HepG2 (cell line): ENCODE data around the gene TGFBRAP1. TPM values are rescaled to one million over a fixed set of nuclear protein-coding genes. Genes with fewer than 3 reads are reported as not detected.

Experiments used
- ASH2L ChIP-seq: fragments of 300-600, 200-600 bp; sonication (generic); IDR thresholded peaks from 2 replicates; pipeline ENCODE4 v1.7.0; 2017; ENCODE audit warnings: low read depth, mild to moderate bottlenecking, moderate library complexity, mixed read lengths, low read length; ENCODE audit not compliant: insufficient read length
- FOXC1 ChIP-seq: sonication (generic); formaldehyde crosslinking; IDR thresholded peaks from 2 replicates; pipeline ENCODE4 v1.8.0; 2022; ENCODE audit warnings: mild to moderate bottlenecking, missing genetic modification reagents, borderline replicate concordance
- KDM3A ChIP-seq: IDR thresholded peaks from 2 replicates; pipeline ENCODE4 v1.6.1; 2018; ENCODE audit warnings: low read depth, missing compliant biosample characterization
- KDM4B ChIP-seq: sonication (generic); formaldehyde crosslinking; IDR thresholded peaks from 2 replicates; pipeline ENCODE4 v1.4.0; 2020; ENCODE audit warnings: missing genetic modification reagents
- PHF21A ChIP-seq: sonication (generic); formaldehyde crosslinking; IDR thresholded peaks from 2 replicates; pipeline ENCODE4 v1.5.0; 2020; ENCODE audit warnings: mild to moderate bottlenecking, missing genetic modification reagents
- SMAD9 ChIP-seq: sonication (generic); formaldehyde crosslinking; IDR thresholded peaks from 2 replicates; pipeline ENCODE4 v1.5.1; 2020; ENCODE audit warnings: mild to moderate bottlenecking, missing genetic modification reagents
- U2AF2 ChIP-seq: fragments of 200-400 bp; formaldehyde crosslinking; IDR thresholded peaks from 2 replicates; pipeline ENCODE4 v1.6.1; 2017; ENCODE audit warnings: low read depth, mild to moderate bottlenecking, low read length
- ZNF652 ChIP-seq: IDR thresholded peaks from 2 replicates; pipeline ENCODE4 v1.6.1; 2016; ENCODE audit warnings: low read depth, borderline replicate concordance
- polyA plus RNA-seq, 8 experiments: library from polyadenylated mRNA; depleted of rRNA in 3 of 8; stranded (reverse) in 7 of 8; unstranded in 1 of 8; fragments of >200 nt; fragmentation: Illumina TruSeq in 4 of 8; extraction: Trizol in 4 of 8; gene quantifications; 2 replicates each; pipeline versions ENCODE4 v1.2.1 to v1.2.3, GENCODE V29; 2011 to 2016; ENCODE audit warnings: low read depth in 4 of 8, missing spikeins in 1 of 8, mixed read lengths in 1 of 8; ENCODE audit not compliant: insufficient read depth in 1 of 8
- total RNA-seq, 5 experiments: library from RNA; depleted of rRNA; stranded (reverse); fragments of >200 nt; fragmentation: Illumina TruSeq; extraction: Trizol; gene quantifications; 2 replicates each; pipeline ENCODE4 v1.2.3, GENCODE V29; 2016; ENCODE audit warnings: low read depth in 1 of 5
- TF ChIP-seq, protein P1 (sequence below): sonication (generic); formaldehyde crosslinking; IDR thresholded peaks from 2 replicates; pipeline ENCODE4 v1.4.0; 2020; ENCODE audit warnings: mild to moderate bottlenecking, missing genetic modification reagents
- TF ChIP-seq, protein P2 (sequence below): sonication (generic); formaldehyde crosslinking; IDR thresholded peaks from 2 replicates; pipeline ENCODE4 v1.4.0; 2020; ENCODE audit warnings: missing genetic modification reagents
- TF ChIP-seq, protein P3 (sequence below): sonication (generic); formaldehyde crosslinking; IDR thresholded peaks from 2 replicates; pipeline ENCODE4 v1.8.0; 2022; ENCODE audit warnings: missing genetic modification reagents, mild to moderate bottlenecking, inconsistent platforms, borderline replicate concordance

The TGFBRAP1 gene
- total and polyA plus RNA-seq, 2 of the 13 experiments (the other 11 are each of a cell fraction or from before 2014, with no cell fraction given) = 12.7 to 22.9 TPM

DNA sequence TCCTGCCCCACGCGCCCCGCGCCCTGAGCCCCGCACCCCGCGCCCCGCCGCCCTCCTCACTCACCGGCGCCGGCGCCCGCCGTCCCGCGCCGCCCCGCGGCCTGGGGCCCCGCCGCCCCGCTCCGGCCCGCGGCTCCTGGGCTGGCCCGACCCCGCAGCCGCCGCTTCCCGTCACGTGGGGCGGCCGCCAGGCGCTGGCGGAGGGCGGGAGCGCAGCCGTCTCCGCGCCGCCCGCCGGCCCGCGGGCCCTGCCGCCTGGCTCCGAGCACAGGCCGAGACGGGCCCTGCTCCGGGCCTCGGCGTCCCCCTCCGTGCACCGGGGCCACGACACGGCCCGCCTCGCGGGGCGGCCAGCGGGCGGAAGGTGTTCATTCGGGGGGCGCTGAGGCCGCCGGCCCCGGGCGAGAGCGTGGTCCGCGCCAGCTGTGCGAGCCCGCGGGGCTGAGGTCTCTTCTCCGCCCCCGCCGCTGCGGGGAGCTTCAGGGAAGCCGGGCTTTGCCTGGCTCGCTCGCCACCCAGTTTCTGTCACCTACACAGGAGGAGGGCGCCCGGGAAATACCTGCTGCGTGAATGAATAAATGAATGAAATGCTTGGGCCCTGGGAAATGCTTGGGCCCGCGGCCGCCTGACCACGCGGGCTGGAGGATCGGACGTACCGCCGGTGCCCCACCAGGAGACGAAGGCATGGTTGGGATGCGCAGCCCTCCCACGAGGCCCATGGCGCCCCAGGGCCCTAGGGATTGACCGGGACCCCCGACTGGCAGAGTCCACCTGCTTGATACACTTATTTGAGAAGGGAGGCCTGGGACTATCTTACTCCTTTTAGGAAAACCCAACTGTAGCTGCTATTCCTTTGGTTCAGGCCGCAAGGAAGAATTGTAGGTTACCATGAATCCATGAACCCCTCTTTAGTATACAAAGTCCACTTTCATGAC lies at the start of gene TGFBRAP1 (continued):
- TF ChIP-seq KDM4B (CRISPR knock-in tag) = peak; percentile 29; the same call in 1 of the 2 replicates
- peak; percentile 17; the same call in 1 of the 2 replicates for TF ChIP-seq PHF21A (CRISPR knock-in tag)
- TF ChIP-seq KDM3A (CRISPR knock-in tag) = no peak
- TF ChIP-seq FOXC1 (CRISPR knock-in tag) = peak; percentile 95
- TF ChIP-seq, protein P1, sequence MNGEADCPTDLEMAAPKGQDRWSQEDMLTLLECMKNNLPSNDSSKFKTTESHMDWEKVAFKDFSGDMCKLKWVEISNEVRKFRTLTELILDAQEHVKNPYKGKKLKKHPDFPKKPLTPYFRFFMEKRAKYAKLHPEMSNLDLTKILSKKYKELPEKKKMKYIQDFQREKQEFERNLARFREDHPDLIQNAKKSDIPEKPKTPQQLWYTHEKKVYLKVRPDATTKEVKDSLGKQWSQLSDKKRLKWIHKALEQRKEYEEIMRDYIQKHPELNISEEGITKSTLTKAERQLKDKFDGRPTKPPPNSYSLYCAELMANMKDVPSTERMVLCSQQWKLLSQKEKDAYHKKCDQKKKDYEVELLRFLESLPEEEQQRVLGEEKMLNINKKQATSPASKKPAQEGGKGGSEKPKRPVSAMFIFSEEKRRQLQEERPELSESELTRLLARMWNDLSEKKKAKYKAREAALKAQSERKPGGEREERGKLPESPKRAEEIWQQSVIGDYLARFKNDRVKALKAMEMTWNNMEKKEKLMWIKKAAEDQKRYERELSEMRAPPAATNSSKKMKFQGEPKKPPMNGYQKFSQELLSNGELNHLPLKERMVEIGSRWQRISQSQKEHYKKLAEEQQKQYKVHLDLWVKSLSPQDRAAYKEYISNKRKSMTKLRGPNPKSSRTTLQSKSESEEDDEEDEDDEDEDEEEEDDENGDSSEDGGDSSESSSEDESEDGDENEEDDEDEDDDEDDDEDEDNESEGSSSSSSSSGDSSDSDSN (CRISPR knock-in tag) = peak; percentile 94
- TF ChIP-seq U2AF2 = no peak
- TF ChIP-seq ZNF652 (CRISPR knock-in tag) = no peak
- TF ChIP-seq, protein P2, sequence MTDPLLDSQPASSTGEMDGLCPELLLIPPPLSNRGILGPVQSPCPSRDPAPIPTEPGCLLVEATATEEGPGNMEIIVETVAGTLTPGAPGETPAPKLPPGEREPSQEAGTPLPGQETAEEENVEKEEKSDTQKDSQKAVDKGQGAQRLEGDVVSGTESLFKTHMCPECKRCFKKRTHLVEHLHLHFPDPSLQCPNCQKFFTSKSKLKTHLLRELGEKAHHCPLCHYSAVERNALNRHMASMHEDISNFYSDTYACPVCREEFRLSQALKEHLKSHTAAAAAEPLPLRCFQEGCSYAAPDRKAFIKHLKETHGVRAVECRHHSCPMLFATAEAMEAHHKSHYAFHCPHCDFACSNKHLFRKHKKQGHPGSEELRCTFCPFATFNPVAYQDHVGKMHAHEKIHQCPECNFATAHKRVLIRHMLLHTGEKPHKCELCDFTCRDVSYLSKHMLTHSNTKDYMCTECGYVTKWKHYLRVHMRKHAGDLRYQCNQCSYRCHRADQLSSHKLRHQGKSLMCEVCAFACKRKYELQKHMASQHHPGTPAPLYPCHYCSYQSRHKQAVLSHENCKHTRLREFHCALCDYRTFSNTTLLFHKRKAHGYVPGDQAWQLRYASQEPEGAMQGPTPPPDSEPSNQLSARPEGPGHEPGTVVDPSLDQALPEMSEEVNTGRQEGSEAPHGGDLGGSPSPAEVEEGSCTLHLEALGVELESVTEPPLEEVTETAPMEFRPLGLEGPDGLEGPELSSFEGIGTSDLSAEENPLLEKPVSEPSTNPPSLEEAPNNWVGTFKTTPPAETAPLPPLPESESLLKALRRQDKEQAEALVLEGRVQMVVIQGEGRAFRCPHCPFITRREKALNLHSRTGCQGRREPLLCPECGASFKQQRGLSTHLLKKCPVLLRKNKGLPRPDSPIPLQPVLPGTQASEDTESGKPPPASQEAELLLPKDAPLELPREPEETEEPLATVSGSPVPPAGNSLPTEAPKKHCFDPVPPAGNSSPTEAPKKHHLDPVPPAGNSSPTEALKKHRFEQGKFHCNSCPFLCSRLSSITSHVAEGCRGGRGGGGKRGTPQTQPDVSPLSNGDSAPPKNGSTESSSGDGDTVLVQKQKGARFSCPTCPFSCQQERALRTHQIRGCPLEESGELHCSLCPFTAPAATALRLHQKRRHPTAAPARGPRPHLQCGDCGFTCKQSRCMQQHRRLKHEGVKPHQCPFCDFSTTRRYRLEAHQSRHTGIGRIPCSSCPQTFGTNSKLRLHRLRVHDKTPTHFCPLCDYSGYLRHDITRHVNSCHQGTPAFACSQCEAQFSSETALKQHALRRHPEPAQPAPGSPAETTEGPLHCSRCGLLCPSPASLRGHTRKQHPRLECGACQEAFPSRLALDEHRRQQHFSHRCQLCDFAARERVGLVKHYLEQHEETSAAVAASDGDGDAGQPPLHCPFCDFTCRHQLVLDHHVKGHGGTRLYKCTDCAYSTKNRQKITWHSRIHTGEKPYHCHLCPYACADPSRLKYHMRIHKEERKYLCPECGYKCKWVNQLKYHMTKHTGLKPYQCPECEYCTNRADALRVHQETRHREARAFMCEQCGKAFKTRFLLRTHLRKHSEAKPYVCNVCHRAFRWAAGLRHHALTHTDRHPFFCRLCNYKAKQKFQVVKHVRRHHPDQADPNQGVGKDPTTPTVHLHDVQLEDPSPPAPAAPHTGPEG (CRISPR knock-in tag) = peak; percentile 79
- TF ChIP-seq SMAD9 (CRISPR knock-in tag) = no peak
- TF ChIP-seq, protein P3, sequence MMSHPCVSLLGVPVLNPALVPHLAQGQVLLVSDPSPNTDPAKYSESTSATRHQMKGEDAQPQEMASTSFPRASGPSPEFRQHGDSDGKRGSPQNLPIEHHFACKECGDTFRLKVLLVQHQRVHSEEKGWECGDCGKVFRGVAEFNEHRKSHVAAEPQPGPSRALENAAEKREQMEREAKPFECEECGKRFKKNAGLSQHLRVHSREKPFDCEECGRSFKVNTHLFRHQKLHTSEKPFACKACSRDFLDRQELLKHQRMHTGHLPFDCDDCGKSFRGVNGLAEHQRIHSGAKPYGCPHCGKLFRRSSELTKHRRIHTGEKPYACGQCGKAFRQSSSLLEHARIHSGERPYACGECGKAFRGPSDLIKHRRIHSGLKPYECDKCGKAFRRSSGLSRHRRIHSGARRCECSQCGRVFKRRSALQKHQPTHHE (CRISPR knock-in tag) = peak; percentile 90; the same call in 1 of the 2 replicates
- peak; percentile 86 for TF ChIP-seq ASH2L
